Activated effector memory CD4-positive, alpha-beta T cell treated with anti-CD3 and anti-CD28 coated beads, Interleukin-2, amount 50 U/mL, for 16 hours (primary cell): ENCODE data around the gene NCOA4.
"Not testable (repeated sequence)": the region's sequence is repeated elsewhere in the genome, so short reads cannot be mapped to it uniquely, and the experiment has no call there.

Experiments used
- DNase-seq: peaks from one replicate; pipeline ENCODE4 v3.0.0-alpha.2; 2020

NCOA4 gene

DNA sequence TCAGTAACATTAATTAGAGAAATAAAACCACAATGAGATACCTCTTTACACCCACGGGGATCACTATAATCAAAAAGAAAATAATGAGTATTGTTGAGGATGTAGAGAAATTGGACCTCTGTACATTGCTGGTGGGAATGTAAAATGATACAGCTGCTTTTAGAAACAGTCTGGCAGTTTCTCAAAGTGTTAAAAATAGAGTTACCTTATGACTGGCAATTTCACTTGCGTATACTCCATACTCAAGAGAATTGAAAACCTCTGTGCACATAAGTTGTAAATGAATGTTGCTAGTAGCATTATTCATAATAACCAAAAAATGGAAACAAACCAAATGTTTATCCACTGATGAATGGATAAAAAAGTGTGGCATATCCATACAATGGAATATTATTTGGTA lies 51.9 kb downstream of the NCOA4 start:
- DNase-seq, result not testable (repeated sequence)

DNA sequence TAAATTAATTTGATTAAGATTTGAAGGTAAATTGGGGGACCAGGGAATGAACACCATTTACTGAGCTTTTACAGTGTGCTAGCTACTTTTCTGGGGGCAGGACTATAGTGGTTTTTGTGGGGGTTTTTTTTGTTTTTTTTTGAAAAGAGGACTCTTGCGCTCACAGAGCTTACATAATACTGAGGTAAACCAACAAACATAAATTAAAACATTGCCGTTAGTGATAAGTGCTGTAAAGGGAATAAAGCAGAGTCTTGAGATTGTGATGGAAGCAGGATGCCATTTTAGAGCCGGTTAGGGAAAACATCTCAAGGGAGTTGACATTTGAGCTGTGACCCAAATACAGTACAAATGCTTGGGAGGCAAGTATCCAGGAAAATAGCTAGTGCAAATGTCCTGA lies 56.4 kb downstream of the NCOA4 start:
- not testable (repeated sequence) for DNase-seq

DNA sequence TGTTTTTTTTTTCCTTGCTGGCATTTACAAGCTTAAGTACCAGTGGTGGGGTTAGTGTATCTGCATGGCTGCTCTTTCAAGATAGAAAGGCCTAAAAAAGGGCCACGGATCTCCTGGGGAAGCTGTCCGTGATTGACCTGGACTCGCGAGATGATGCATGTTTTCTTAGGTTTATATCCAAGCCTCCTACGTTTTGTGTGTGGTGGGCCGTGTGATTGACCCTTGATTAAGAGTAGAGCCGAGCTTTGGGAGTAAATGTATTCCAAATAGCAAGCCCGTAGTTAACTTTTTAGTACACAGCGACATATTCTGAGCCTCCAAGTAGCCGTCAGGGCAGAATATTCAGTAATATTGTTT lies 57.6 kb downstream of the NCOA4 start:
- not testable (repeated sequence) for DNase-seq

DNA sequence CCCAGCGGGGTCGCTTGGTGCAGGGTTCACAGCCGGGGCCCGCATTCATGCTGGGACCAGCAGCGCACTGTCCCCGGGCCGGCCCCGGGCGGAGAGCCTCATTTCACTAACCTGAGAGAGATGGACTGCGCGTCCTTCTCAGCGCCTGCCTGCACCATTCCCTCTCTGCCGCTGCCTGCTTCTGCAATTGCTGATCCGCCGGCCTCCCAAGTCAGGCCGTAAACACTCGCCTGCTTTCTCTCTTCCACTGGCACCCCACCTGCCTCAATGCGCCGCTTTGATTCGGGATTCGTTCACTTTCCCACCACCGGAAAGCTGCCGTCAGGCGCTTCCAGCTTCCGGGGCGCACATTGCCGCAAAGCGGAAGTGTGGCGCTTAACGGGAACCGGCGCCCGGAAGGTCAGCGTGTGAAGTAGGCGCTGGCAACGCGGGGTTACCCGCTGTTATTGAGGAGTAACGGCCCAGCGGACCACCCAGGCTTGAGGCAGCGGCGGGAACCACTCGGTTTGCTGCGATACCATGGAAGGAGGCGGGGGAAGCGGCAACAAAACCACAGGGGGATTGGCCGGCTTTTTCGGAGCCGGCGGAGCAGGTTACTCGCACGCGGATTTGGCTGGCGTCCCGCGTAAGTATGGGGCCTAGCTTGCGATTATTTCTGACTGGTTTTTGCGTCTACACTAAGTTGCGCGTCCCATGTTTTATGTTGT lies 58.2 kb downstream of the NCOA4 start, which contains the start of gene TIMM23:
TSS of gene TIMM23 (plus strand) at position 384 of the 707 bp plus-strand sequence. CDS start at position 520, 136 bp downstream.
- peak; percentile 97 for DNase-seq

DNA sequence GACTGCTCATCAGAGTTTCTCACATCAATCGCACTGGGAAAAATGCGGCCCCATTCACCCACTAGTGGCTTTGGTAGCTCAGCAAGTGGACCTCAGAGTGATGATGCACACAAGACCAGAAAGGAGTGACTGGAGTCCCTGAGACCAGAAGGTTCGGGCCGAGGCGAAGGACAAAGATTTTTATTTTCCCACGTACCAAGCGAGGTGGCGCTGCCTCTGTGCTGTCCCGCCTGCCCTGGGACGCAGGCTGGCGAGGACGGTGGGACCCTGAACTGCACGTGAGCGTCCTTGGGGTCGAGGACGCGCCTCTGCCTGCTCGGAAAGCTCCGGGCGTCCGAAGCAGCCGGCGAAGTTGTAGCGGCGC lies 58.7 kb downstream of the NCOA4 start:
- DNase-seq, result not testable (repeated sequence)

DNA sequence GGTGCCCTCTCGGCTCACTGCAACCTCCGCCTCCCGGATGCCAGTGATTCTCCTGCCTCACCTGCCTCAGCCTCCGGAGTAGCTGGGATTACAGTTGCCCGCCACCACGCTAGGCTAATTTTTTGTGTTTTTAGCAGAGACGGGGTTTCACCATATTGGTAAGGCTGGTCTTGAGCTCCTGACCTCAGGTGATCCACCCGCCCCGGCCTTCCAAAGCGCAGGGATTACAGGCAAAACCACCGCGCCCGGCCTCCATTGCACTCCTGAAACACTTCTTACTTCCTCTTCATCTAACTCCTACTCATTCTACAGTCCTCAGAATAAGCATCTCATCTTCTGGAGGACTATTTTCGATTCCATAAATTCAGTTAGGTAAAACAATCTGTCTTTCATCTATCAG lies 59.4 kb downstream of the NCOA4 start:
- DNase-seq, result not testable (repeated sequence)

DNA sequence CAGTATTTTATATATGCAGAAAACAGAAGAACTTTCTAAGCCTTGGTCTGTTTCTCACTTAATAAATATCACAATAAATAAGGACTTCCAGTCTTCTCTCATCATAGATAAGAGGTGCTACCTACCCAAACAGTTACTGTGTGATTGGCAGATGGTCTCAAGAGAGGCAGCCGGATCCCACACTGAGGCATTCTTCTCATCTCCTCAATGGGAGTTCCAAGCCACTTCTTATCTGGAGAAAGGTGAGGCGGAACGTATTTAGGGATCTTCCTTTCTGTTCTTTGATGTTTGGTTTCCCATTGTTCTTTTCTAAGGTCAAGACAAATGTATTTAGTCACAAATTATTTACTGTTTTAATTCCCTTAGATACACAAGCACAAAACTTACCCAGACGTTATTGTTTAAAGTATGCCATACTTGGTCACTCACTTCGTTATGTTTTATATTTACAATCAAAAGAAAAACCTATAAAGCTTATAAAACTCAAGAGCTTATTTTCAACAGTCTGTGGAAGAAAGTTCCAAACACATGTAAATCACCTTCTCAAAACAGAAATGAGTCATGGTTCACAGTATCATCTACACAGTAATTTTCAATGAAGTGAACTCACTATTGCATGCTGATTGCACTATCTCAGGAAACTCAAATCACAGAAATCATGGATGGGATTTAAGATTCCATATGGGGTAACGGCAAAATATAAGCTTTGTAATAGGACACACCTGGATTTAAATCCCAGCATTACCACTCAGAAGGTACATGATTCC lies 67.6 kb downstream of the NCOA4 start:
- DNase-seq, result not testable (repeated sequence)

DNA sequence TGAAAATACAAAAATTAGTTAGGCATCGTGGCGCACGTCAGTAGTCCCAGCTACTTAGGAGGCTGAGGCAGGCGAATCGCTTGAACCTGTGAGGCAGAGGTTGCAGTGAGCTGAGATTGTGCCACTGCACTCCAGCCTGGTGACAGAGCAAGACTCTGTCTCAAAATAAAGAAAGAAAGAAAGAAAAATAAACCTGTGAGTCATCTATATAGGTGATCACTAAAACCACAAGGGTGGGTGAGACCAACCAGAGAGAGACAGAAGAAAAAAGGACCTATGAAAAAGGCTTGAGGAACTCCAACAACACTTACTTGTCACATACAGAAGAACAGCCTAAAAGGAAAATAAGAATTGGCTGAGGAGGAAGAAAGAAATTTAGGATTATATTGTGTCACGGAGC lies 72.5 kb downstream of the NCOA4 start:
- not testable (repeated sequence) for DNase-seq

DNA sequence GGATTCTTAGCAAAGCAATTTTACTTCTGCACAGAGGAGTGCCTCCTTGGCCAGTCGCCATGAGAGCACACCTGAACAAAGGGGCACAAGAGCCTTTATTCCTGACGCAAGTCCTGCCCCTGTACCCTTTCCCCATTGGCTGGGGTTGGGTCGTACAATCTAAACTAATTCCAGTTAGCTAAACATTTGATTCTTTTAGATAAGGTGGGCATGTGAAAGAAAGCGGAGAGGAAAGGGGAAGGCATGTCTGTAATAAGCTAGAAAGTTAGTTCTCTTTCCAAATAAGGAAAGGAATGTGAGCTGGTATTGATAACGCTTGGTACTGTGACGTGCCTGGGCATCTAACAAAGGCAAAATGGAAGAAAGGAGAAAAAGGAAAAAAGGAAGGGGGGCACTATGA lies 73.8 kb downstream of the NCOA4 start:
- DNase-seq, result not testable (repeated sequence)
